Hippocampal formation (tissue), 2 donors: ENCODE data around the gene ADGRL3.
"Not testable (repeated sequence)": the region's sequence is repeated elsewhere in the genome, so short reads cannot be mapped to it uniquely, and the experiment has no call there.

Experiments used
- DNase-seq, 2 donors: peaks; one replicate each; lab custom pipeline; 2025; lab: John Stamatoyannopoulos, UW

The ADGRL3 gene

DNA sequence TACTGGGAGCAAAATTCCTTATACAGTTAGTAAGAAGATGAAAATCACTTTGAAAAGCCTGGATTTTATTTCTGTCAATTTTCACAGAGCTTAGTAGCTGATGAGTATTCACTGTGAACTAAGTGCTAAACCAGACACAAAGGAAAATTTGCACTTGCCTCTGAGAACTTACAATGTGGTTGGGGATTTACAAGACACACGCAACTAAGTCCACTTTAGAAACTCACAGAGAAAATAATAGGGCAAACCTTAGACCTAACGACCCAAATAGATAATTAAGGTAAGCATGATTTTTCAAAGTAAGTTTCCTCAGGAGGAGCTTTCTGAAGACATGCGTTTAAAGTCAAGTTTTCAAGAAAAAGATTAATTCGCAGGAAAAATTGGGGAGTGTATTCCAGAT, 708.9 kb downstream of the ADGRL3 start:
- no peak for DNase-seq

DNA sequence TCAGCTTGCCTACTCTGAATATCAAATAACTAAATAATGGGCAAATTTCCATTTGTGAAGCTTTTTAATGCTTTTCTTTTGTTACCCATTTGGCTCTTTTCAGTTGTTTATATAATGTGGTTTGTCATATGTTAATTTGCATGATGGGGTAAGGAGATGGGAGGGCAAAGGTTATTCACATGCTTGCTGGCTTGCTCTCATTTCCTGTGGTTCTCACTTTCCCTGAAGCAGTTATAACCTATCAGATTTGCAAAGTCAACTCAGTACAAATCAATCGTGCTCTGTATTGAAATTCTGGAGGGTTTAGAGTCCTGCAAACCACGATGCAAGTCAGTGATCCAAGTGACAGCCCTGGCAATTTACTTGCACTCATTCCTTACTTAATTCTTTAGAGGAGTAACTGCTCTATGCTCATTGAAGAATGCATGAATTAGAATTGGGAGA, 711.2 kb downstream of the ADGRL3 start:
- no peak for DNase-seq

DNA sequence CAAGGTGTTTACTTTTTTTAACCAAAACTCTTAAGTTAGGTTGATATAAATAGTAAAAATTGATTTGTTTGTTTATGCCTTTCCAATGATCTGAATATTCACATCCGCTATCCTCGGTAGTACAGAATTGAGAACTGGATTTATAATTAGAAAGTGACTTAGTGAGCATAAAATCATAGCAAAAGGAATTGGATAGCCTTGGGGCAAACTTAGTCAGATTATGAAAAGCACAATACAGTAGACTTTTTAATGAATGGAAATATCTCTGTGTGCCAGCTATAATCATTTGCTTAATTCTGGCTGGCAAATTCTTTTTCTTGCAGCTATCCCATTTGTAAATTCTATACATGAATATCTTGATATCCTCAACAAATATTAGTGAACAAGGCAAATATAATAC, 713.5 kb downstream of the ADGRL3 start:
- no peak for DNase-seq

DNA sequence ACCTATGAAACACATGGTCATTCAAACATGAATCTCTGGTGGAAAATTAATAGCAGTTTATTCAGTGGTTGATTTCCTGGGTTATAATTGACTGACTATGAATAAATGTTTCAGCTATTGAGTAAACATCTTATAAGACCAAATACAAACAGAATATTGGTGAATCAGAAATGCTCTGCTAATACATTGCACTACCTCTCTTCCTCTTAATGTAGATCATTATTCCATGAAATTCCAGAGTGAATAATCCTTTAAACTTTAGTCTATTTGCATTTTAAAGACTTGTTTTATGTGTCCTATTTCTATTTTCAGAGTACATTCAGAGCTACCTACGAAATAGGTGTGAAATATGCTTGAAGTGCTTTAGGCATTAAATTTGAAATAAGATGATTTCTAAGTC, 715.4 kb downstream of the ADGRL3 start:
- no peak for DNase-seq

DNA sequence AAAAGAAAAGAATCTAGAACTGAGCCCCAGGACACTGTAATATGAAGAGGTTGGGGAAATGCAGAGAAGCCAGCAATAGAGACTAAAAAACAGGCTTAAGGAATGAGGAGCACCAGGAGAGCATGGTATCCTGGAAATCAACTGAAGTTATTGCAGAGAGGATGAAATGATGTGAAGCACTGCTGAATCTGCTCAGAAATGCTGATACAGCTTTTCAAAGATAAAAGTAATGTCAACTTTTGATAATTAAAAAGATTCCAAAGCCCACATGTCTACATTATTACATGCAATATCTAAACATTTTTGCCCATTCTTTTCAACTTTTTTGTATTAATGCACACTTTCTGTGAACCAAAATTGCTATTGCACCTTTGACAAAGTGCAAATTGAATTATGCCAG, 718.4 kb downstream of the ADGRL3 start:
- no peak for DNase-seq

DNA sequence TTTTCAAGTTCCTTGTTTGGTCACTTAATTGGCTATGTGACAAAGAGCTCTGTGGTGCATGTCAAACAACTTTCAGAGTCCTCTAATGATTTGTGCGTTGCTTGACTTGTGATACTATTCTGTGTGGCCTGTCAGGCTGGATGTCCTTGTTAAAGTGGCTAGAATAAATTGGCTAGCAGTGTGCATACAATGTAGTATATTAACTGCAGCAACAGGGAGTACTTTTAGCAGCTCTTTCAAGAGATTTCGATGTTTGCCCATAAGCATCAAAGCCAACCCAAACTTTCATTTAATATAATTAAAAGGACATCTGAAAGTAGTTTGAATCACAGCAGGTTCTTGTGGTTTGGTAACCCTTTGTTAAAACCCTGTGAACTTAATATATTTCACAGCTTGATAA, 718.9 kb downstream of the ADGRL3 start:
- no peak for DNase-seq

DNA sequence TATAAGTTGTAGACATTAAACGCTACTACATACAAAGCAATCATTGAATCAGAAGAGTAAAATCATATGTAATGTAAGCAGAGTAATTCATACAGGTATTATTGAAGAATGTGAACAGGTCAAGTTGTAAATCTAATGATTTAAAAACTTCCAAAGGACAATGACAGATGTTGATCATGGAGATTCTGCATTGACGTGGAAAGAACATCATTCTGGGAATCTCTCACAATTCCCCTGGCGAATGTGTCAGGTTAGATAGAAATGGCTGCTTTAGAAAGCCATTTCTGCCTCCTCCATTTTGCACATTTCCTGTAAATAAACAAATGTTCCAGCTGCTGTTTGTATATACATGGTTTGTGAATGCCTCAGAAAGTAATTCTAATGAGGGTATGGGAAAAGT, 719.4 kb downstream of the ADGRL3 start:
- DNase-seq: no peak

DNA sequence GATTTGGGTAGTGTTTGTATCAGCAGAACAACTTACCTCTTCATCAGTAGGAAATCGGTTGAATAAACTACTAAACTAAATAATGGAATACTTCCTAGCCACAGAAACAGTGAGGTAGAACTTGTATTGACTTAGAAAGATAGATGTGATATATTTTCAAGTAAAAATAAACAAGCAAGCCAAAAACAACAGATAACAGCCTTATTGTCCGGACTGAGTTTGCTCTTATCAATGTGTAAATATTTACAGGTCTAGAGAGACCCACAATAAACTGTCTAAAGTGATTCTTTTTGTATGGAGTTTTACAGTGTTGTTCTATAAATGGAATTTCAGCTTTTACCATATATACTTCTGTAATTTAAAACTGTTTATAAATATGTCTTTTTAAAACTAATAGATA, 721.8 kb downstream of the ADGRL3 start:
- no peak for DNase-seq

DNA sequence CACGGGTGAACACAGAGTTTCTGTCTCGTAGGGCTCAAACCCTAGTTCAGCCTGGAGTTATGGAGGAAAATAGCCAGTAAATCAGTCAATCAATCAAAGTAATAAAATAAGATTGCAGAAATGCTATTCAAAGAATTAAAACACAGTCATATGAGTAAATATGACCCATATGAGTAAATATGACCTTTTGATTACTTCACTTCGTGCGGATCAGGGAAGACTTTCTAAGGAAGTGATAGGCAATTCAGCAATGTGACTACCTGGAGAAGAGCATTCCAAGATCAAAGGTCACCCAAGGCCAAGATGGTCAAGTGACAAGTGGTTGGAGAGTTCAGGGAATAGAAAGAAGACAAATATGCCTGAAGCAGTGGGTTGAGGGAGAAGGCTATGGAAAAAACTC, 722.6 kb downstream of the ADGRL3 start:
- DNase-seq: no peak

DNA sequence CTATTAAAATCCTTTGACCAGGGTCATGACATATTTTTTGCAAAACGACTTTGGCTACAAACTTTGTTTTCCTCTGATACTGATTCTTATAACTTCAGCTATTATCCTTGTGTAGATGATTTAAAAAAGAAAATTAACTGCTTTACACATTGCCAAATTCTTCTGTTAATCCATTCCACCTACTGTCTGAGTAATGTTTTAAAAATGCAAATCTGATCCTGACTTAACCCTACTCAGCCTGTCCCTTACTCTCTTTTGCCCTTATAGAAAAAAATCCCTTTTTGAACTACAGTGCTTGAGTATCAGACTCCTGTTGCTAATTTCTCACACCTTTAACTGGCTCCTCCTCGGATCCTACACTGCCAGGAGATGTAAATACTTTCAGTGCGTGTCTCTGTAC, 723.1 kb downstream of the ADGRL3 start:
- no peak for DNase-seq

DNA sequence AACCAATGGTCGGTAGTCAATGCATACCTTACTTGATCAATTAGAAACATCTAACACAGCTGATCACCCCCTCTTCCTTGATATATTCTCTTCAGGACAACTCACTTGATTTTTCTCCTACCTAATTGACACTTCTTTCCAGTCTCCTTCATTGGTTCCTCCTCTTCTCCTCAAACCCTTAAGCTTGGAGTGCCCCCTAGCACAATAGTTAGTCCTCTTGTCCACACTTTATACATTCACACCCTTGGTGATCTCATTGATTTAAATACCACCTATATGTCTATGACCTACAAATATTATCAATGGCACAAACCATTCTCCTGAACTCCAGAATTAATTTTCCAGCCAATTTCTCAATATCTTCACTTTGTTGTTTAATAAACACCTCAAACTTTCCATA, 724.0 kb downstream of the ADGRL3 start:
- no peak for DNase-seq

DNA sequence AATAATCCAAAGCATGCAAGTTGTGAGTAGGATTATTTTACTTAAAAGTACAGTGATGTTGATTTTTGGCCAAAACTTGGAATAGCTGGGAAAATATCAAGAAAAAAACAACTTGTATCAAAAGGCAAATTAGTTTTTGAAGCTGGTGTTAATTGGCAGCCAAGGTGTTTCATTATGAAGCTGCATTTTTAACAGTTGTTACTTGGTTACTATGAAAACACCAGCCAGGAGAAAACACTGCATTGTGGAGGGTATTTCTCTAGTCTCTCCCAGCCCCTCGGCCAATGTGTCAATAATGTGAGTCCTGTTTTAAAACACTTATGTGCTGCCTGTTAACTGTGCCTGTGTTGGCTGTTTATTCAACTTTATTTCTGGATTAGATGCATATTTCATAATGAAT, 733.4 kb downstream of the ADGRL3 start:
- peak in 1 of 2 donors; percentile 45 for DNase-seq

DNA sequence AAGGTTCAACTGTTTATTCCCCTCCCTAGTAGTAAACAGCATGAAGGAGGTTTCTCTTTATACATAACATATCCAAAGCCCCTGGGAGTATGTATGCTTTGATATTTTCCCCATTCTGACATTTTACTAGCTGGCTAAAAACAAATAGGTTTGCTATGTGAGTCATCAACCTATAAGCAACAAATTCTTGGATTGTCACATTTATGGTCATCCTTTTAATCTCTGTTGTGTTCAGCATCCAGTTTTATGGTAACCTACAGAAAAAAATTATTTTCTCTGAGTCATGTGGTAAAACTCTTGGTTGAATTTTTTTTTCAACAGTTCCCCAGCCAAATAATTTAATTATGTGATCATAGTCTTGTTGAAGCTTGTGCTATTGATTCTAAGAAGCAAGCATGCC, 734.1 kb downstream of the ADGRL3 start:
- no peak for DNase-seq

DNA sequence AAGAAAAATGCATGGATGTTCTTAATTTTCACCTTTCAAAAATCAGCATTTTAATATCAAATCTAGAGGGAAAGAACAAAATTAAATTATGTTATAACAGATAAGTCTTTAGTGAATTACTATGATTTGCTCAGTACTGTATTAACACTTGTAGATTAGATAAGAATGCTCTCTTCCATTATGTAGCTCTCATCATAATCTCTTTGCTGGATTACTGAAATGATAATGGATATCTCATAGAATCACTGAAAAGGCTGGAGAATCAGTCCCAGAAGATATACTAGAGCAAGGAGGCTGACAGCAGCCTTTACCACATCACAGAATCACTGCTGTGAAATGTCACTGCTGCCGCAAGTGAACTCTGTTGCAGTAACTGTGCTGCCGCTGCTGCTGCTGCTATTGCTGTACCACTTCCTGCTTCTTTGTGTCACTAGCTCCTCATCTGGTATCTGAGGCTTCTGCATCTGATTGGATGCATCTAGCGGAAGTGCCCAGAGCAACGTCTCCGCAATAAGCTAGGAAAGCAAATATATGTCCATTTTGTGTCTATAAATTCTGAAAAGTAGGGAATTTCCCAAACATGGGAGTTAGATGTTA, 738.2 kb downstream of the ADGRL3 start:
- no peak for DNase-seq

DNA sequence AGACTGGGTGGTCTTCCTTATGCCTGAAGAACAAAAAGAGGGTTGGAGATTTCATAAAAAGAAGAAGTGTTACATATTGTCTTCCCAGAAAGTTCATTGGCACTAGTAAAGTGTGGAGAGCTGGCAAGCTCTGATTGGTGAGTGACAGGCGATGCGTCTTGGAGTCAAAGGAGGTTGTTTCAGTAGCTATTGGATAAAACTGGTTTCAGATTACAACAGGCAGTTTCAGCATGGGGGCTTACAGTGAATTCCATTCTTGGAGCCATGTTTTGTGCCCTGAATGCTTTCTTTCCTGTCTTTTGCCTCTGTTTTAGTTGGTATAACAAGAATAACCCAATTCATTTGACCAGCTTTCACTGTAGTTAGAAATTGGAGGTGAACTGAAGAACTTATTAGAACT, 750.5 kb downstream of the ADGRL3 start:
- DNase-seq: no peak

DNA sequence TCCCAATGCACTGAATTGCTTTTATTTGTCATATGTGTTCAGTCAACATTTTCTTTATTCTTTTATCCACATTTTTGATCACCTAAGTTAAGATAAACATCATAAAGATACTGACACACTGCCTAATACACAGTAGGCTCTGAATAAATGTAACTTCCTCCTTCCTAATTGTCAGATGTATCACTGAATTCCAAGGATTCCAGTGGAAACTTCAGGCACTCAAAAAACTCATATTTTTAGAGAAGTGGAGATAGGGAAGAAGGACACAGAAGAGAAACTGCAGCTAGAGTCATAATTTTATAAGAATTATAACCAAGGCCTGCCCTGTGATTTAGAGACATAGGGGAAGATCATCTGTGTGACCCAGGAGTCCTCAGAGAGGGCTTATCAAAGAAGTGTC, 753.3 kb downstream of the ADGRL3 start:
- DNase-seq: no peak

DNA sequence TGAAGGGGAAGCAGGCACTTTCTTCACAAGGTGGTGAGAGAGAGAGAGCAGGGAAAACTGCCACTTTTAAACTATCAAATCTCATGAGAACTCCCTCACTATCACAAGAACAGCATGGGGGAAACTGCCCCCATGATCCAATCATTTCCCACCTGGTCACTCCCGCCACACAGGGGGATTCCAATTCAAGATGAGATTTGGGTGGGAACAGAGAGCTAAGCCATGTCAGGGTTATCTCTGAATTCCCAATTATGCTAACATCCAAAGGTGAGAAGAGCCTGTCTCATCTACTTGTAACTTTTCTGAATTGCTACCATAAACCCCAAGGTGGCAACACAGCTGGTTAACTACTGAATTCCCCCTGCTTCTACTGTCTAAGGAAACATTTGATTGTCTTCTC, 758.5 kb downstream of the ADGRL3 start:
- DNase-seq: no peak

DNA sequence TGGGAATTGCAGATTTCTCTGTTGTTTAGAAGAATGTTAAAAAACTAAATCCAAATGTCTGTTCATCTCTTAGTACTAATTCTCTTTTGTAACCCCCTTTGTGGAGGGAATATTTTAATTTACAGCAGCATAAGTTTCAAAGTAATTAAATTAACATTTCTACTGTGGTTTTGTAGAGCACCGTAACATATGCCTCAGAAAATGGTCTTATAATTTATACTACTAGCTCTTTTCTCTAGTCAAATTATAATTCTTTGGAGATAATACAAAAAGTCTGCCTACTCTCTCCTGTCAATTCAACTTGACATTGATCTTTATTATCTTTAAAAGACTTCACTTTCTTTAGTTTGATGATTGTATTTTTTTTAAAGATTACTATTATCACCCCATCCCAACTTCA, 759.0 kb downstream of the ADGRL3 start:
- no peak for DNase-seq

DNA sequence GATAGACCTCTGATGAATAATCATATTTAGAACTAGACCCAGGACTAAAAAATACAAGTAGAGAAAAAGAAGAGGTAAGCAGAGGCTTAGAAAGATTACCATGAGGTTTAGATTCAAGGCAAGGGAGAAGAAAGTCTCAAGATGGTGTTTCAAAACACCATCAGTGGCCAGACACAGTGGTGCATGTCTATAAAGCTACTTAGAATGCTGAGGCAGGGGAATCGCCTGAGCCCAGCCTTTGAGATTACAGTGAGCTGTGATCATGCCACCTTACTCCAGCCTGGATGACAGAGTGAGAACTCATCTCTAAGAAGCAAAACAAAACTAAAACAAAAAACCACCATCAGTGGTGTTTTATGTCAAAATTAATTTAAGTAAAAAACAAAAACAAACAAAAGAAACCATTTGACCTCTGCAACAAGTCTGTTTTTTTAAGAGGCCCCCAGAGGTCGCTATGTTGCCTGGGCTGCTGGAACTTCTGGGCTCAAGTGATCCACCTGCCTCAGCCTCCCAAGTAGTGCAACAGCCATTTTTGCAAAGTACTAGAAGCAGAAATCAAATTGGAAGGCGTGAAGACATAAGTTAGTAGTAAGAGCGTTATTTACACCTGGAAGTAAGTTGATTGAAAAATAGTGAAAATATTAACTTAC, 784.3 kb downstream of the ADGRL3 start:
- no peak for DNase-seq

DNA sequence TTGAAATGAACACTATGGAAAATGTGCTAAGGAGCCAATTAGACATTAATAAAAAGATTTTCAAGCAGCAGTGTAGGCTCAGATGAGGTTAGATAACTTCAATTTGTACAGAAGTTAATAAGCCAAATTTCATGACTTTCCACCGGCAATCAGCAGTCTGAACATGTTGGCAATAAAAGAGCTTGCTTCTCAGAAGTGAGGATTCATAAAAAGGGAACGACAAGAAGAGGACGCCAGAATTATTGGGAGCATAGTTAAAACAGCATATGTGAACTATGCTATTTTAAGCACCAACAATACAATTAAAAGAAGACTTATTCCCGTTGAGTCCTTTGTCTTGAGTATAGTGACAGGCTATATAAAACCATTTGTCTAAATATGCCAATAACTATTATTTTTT, 785.3 kb downstream of the ADGRL3 start:
- no peak for DNase-seq

DNA sequence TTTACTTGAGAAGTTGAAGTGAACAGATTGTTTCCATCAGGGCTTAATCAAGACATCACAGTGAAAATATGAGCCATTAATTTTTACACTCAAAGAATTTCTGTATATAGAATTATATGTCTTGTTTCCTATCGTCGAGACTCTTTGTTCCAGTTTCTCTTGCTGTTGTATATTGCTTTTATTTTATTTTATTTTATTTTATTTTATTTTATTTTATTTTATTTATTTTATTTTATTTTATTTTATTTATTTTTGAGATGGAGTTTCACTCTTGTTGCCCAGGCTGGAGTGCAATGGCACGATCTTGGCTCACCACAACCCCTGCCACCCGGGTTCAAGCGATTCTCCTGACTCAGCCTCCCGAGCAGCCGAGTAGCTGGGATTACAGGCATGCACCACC, 786.8 kb downstream of the ADGRL3 start:
- DNase-seq: not testable (repeated sequence)

DNA sequence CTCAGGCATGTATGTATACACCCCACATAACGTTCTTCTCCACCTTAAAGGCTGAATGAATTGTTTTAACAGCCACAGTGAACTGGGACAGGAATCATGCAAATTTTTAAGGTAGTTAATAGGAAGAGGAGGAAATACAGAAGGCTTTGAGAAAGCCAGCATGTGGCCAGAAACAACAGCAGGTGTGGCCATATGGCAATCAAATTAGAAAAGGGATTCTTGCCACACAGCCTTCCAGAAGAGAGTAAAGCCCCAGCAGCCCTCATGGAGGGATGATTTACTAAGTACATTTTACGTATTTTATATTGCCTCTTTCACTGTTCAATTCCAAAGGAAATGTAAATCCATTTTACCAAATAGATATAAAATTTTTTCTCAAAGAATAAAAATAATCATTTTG, 792.2 kb downstream of the ADGRL3 start:
- peak in 1 of 2 donors; percentile 8 for DNase-seq

DNA sequence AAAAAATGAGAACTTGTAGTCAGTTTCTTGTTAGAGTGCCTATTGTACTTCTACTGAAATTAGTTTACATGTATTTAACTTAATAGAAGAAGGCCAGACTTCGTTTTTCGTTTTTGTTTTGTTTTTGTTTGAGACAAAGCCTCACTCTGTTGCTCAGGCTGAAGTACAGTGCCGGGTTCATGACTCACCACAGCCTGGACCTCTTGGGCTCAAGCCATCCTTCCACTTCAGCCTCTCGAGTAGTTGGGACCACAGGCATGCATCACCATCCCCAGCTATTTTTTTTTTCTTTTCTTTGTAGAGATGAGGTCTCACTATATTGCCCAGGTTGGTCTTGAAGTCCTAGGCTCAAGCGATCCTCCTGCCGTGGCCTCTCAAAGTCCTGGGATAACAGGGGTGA, 793.9 kb downstream of the ADGRL3 start:
- no peak for DNase-seq

DNA sequence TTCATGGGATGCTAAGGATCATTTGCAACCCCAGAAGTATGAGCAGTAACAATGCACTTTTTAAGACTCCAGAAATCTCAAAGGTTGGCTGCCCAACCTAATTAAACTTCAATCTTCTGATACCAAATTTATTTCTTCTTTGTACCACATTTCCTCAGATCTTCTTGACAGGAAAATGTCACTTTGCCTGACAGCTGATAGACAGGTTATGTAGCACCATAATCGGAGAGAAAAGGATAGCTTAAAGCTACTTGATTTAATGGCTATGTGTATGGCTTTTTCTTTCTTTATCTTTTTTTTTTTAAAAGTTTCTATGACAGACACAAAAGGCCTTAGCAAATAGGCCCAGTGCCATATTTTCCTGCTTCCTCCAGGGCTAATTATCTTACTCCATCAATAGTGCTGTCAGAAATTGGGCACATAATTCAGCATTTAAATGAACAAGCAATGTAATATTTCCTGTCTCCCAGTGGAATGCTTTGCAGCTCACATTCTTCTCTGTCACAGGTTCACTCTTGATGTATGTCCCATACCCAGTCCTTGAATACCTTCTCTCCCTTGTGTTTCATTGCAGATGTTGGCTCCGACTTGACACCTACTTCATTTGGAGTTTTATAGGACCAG, 795.7 kb downstream of the ADGRL3 start:
- no peak for DNase-seq
